Upper lobe of left lung (tissue), 4 donors: ENCODE results near the gene DUOX1.

Experiments
- CTCF ChIP-seq, 6 experiments: fragments of 450-650 bp in 4 of 6; fragments of 200-600 bp in 2 of 6; sonication (generic) in 2 of 6; IDR thresholded peaks; one replicate each; pipeline ENCODE4 v1.5.1; 2016 to 2019; ENCODE audit warnings: antibody characterized with exemption in 6 of 6
- POLR2A ChIP-seq, 4 donors: fragments of 450-650 bp; IDR thresholded peaks; one replicate each; pipeline ENCODE4 v1.5.1; 2016 to 2017; ENCODE audit warnings: antibody characterized with exemption in 4 of 4, mild to moderate bottlenecking in 2 of 4

GRCh38 chr15:45110256-45110820, 19.5 kb upstream of the DUOX1 start:
- TF ChIP-seq CTCF (IDR thresholded peaks at IDR 0.05), result no peak
- TF ChIP-seq POLR2A (IDR thresholded peaks at IDR 0.05), result no peak
